Erythroblast (primary cell): ENCODE measurements around the gene GEMIN4.

Experiments used
- GATA1 ChIP-seq: IDR thresholded peaks from 2 replicates; pipeline ENCODE4 v1.6.1; 2011; ENCODE audit warnings: low read depth, mild to moderate bottlenecking, control low read depth, low read length, moderate library complexity
- POLR2A ChIP-seq: IDR thresholded peaks from 2 replicates; pipeline ENCODE4 v1.6.1; 2011; ENCODE audit warnings: mild to moderate bottlenecking, low read length

GRCh38 chr17:703081-703875, 48.8 kb downstream of the GEMIN4 start:
- no peak for TF ChIP-seq POLR2A
- no peak for TF ChIP-seq GATA1
